WTC11 (cell line): ENCODE measurements around the gene TCF7L2. TPM values are rescaled to one million over a fixed set of nuclear protein-coding genes. Genes with fewer than 3 reads are reported as not detected.

Experiments
- ATAC-seq: fragments of 200-7000 bp; cut with Tn5 transposase; 2 replicates; pipeline ENCODE4 v1.10.0; 2021; ENCODE audit warnings: mild to moderate bottlenecking, moderate library complexity
- CTCF ChIA-PET: fragments of 300-600 bp; sonication (Branson Sonifier 250); formaldehyde crosslinking; loops from one replicate; lab custom pipeline; 2021; ENCODE audit warnings: antibody characterized with exemption; lab: Charles Lee
- POLR2A ChIA-PET: fragments of 350-600 bp; sonication (Branson Sonifier 250); formaldehyde crosslinking; loops from one replicate; lab custom pipeline; 2021; ENCODE audit warnings: antibody characterized with exemption; lab: Charles Lee
- DNase-seq: peaks from one replicate; pipeline ENCODE4 v3.0.0; 2021; ENCODE audit warnings: low spot score
- H3K27ac Mint-ChIP-seq: 2 replicates; pipeline ENCODE4 v1.8.0; 2021; ENCODE audit warnings: mixed read lengths
- H3K27me3 Mint-ChIP-seq: 2 replicates; pipeline ENCODE4 v1.8.0; 2021; ENCODE audit warnings: low read depth, mild to moderate bottlenecking, moderate library complexity, mixed read lengths
- H3K36me3 Mint-ChIP-seq: 2 replicates; pipeline ENCODE4 v1.8.0; 2021; ENCODE audit warnings: mixed read lengths
- H3K4me1 Mint-ChIP-seq: 2 replicates; pipeline ENCODE4 v1.8.0; 2022; ENCODE audit warnings: mixed read lengths
- H3K4me3 Mint-ChIP-seq: 2 replicates; pipeline ENCODE4 v1.8.0; 2021; ENCODE audit warnings: mild to moderate bottlenecking, moderate library complexity, mixed read lengths
- H3K9me3 Mint-ChIP-seq: 2 replicates; pipeline ENCODE4 v1.8.0; 2021; ENCODE audit warnings: mixed read lengths
- ATF1 ChIP-seq: sonication (generic); formaldehyde crosslinking; IDR thresholded peaks from 2 replicates; pipeline ENCODE4 v1.8.1; 2023; ENCODE audit warnings: mild to moderate bottlenecking, moderate library complexity, missing genetic modification reagents
- FOXP1 ChIP-seq: sonication (generic); formaldehyde crosslinking; IDR thresholded peaks from 2 replicates; pipeline ENCODE4 v1.8.0; 2022; ENCODE audit warnings: missing genetic modification reagents, mild to moderate bottlenecking, moderate library complexity, borderline replicate concordance
- PRRX2 ChIP-seq: fragments of 250-450 bp; sonication (Bioruptor Pico); IDR thresholded peaks from 2 replicates; pipeline ENCODE4 v1.8.0; 2021; ENCODE audit warnings: mild to moderate bottlenecking
- RELA ChIP-seq: sonication (generic); formaldehyde crosslinking; IDR thresholded peaks from 2 replicates; pipeline ENCODE4 v1.8.1; 2022; ENCODE audit warnings: missing genetic modification reagents, mild to moderate bottlenecking, borderline replicate concordance
- RORB ChIP-seq: fragments of 250-450 bp; sonication (Bioruptor Pico); IDR thresholded peaks from 2 replicates; pipeline ENCODE4 v1.9.0; 2021; ENCODE audit warnings: mild to moderate bottlenecking
- SMAD4 ChIP-seq: sonication (generic); formaldehyde crosslinking; IDR thresholded peaks from 2 replicates; pipeline ENCODE4 v1.8.0; 2022; ENCODE audit warnings: mild to moderate bottlenecking, missing genetic modification reagents
- SP1 ChIP-seq: sonication (generic); formaldehyde crosslinking; conservative IDR thresholded peaks from 2 replicates; pipeline ENCODE4 v1.8.1; 2022; ENCODE audit warnings: missing genetic modification reagents
- TCF7 ChIP-seq: sonication (generic); formaldehyde crosslinking; IDR thresholded peaks from 2 replicates; pipeline ENCODE4 v1.8.0; 2022; ENCODE audit warnings: mild to moderate bottlenecking, low read depth, missing genetic modification reagents, moderate library complexity
- TP53 ChIP-seq: sonication (generic); formaldehyde crosslinking; IDR thresholded peaks from 2 replicates; pipeline ENCODE4 v1.8.1; 2023; ENCODE audit warnings: mild to moderate bottlenecking, missing genetic modification reagents
- ZBTB21 ChIP-seq: sonication (generic); formaldehyde crosslinking; IDR thresholded peaks from 2 replicates; pipeline ENCODE4 v1.8.1; 2023; ENCODE audit warnings: mild to moderate bottlenecking, missing genetic modification reagents, borderline replicate concordance
- ZNF263 ChIP-seq: sonication (generic); formaldehyde crosslinking; IDR thresholded peaks from 2 replicates; pipeline ENCODE4 v1.8.1; 2022; ENCODE audit warnings: low read depth, mild to moderate bottlenecking, moderate library complexity, missing genetic modification reagents
- total RNA-seq: library from RNA; stranded (reverse); gene quantifications from 3 replicates; pipeline ENCODE4 v1.2.3, GENCODE V29; 2021
- TF ChIP-seq, protein P1 (sequence below): fragments of 250-450 bp; sonication (Bioruptor Pico); IDR thresholded peaks from 2 replicates; pipeline ENCODE4 v1.8.0; 2021; ENCODE audit warnings: mild to moderate bottlenecking
- TF ChIP-seq, protein P2 (sequence below): fragments of 250-450 bp; sonication (Bioruptor Pico); IDR thresholded peaks from 2 replicates; pipeline ENCODE4 v2.1.2; 2022; ENCODE audit warnings: mild to moderate bottlenecking, moderate library complexity
- TF ChIP-seq, protein P3 (sequence below): sonication (generic); formaldehyde crosslinking; IDR thresholded peaks from 2 replicates; pipeline ENCODE4 v1.8.1; 2022; ENCODE audit warnings: low read depth, missing genetic modification reagents, borderline replicate concordance
- TF ChIP-seq, protein P4 (sequence below): sonication (generic); formaldehyde crosslinking; conservative IDR thresholded peaks from 2 replicates; pipeline ENCODE4 v1.8.1; 2023; ENCODE audit warnings: mild to moderate bottlenecking, low read depth, missing genetic modification reagents, moderate library complexity
- TF ChIP-seq, protein P5 (sequence below): sonication (generic); formaldehyde crosslinking; IDR thresholded peaks from 2 replicates; pipeline ENCODE4 v1.8.1; 2023; ENCODE audit warnings: mild to moderate bottlenecking, missing genetic modification reagents
- TF ChIP-seq, protein P6 (sequence below): sonication (generic); formaldehyde crosslinking; conservative IDR thresholded peaks from 2 replicates; pipeline ENCODE4 v1.8.1; 2022; ENCODE audit warnings: mild to moderate bottlenecking, missing genetic modification reagents

TCF7L2 gene
- total RNA-seq, 1 experiment from 2014 or later, result 44.5 TPM

DNA sequence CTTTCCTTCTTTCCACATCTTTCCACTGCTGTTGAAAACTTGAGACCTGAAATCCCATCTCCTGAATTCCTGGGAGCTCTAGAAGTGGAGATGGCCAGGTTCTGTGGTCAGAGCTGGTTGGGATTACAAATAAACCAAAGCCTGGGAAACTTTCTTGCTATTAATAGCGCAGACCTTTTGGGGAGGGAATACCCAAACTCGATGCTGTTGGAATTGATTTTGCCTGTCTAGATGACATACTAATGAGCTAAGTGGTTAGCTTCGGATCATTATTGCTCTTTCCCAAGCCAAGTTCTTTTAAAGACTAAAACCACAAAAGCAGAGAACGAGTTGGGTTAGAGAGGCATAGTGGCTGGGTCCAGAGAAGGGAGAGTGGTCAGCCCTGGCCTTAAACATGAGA lies 76.6 kb downstream of the TCF7L2 start (continued):
- TF ChIP-seq, protein P1, sequence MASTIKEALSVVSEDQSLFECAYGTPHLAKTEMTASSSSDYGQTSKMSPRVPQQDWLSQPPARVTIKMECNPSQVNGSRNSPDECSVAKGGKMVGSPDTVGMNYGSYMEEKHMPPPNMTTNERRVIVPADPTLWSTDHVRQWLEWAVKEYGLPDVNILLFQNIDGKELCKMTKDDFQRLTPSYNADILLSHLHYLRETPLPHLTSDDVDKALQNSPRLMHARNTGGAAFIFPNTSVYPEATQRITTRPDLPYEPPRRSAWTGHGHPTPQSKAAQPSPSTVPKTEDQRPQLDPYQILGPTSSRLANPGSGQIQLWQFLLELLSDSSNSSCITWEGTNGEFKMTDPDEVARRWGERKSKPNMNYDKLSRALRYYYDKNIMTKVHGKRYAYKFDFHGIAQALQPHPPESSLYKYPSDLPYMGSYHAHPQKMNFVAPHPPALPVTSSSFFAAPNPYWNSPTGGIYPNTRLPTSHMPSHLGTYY (CRISPR knock-in tag), result no peak

DNA sequence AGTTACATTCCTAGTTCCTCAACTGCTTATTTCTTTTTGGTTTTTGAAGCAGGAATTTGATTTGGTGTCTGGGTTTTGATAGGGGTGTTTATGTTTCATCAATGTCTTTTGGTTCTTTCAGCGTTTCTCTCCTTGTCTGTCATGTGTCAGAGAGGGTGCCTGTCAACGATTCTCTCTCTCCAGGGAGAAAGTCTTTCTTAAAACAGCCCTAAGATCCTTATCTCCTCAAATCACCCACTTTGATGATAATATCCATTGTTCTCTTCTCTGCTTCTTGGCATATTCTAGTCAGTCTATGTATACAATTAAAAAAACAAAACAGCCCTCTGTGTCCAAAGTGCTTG lies 77.2 kb downstream of the TCF7L2 start:
- H3K4me1 Mint-ChIP-seq, result peaks cover 63% of the 10 kb centered on the region

DNA sequence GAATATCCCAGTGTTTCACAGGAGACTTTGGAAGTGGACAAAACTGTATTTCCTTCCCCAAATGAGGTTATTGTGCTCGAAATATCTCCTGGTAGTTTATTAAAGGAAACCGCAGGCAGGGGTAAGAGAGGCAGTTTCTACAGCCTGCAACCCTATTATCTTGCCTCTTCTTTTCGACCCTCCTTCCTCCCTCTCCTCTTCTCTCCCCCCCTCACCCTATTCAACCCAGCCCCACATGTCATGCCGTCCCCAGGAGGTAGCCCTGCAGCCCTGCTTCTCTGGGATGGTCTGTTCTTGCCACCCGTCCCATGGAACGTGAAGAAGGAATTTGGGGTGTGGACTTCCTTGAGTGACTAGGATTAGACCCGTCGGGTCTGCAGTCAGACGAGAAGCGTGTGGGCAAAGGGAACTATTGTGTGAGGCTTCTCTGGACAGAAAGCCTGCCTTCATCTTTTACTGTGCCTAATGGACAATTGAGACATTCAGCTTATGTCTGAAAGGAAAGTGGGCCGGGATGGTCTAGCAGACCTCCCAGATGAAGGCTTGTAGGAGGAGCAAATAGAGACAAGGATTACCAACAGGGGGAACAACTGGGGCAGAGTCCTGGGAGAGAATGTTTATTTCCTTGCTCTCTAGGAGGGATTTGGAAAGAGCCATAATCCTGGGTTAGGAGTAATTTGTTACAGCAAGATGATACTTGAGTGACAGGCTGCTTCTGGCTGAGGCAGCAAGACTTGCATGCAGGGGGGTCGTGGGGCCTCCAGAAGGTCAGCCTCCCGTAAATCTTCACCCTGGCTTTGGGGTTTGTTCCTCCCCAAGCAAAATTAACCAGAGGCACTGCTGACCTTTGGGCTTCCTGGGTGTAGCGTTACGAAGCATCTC lies 77.8 kb downstream of the TCF7L2 start:
- TF ChIP-seq ATF1 (CRISPR knock-in tag) (no peak), RORB (CRISPR knock-in tag) (no peak), FOXP1 (CRISPR knock-in tag) (no peak), ZBTB21 (CRISPR knock-in tag) (0 out of 2 replicates have a peak, but pooled peaks have one; percentile 44)
- TF ChIP-seq, protein P2, sequence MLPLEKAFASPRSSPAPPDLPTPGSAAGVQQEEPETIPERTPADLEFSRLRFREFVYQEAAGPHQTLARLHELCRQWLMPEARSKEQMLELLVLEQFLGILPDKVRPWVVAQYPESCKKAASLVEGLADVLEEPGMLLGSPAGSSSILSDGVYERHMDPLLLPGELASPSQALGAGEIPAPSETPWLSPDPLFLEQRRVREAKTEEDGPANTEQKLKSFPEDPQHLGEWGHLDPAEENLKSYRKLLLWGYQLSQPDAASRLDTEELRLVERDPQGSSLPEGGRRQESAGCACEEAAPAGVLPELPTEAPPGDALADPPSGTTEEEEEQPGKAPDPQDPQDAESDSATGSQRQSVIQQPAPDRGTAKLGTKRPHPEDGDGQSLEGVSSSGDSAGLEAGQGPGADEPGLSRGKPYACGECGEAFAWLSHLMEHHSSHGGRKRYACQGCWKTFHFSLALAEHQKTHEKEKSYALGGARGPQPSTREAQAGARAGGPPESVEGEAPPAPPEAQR (CRISPR knock-in tag), result no peak
- TF ChIP-seq, protein P3, sequence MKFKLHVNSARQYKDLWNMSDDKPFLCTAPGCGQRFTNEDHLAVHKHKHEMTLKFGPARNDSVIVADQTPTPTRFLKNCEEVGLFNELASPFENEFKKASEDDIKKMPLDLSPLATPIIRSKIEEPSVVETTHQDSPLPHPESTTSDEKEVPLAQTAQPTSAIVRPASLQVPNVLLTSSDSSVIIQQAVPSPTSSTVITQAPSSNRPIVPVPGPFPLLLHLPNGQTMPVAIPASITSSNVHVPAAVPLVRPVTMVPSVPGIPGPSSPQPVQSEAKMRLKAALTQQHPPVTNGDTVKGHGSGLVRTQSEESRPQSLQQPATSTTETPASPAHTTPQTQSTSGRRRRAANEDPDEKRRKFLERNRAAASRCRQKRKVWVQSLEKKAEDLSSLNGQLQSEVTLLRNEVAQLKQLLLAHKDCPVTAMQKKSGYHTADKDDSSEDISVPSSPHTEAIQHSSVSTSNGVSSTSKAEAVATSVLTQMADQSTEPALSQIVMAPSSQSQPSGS (CRISPR knock-in tag), result no peak
- H3K9me3 Mint-ChIP-seq, result no peaks in the 10 kb centered on the region
- ATAC-seq, result peak; percentile 70
- peaks cover 64% of the 10 kb centered on the region for H3K4me1 Mint-ChIP-seq
- no peak overlapping the region for H3K4me3 Mint-ChIP-seq
- ChIA-PET CTCF (no interaction called here), POLR2A (no interaction called here)
- H3K27ac Mint-ChIP-seq, result peak overlapping the region; percentile 66
- H3K27me3 Mint-ChIP-seq, result no peaks in the 10 kb centered on the region
- DNase-seq, result no peak
- H3K36me3 Mint-ChIP-seq, result peaks cover 8% of the 10 kb centered on the region

More for the DNA sequence above, 77.2 kb downstream of the TCF7L2 start:
- peaks cover 8% of the 10 kb centered on the region for H3K36me3 Mint-ChIP-seq
- H3K4me3 Mint-ChIP-seq, result no peak overlapping the region
- no peak for TF ChIP-seq TCF7 (CRISPR knock-in tag)
- TF ChIP-seq PRRX2, result no peak
- no peak for TF ChIP-seq ZNF263 (CRISPR knock-in tag)
- no peak for TF ChIP-seq SMAD4 (CRISPR knock-in tag)
- TF ChIP-seq, protein P4, sequence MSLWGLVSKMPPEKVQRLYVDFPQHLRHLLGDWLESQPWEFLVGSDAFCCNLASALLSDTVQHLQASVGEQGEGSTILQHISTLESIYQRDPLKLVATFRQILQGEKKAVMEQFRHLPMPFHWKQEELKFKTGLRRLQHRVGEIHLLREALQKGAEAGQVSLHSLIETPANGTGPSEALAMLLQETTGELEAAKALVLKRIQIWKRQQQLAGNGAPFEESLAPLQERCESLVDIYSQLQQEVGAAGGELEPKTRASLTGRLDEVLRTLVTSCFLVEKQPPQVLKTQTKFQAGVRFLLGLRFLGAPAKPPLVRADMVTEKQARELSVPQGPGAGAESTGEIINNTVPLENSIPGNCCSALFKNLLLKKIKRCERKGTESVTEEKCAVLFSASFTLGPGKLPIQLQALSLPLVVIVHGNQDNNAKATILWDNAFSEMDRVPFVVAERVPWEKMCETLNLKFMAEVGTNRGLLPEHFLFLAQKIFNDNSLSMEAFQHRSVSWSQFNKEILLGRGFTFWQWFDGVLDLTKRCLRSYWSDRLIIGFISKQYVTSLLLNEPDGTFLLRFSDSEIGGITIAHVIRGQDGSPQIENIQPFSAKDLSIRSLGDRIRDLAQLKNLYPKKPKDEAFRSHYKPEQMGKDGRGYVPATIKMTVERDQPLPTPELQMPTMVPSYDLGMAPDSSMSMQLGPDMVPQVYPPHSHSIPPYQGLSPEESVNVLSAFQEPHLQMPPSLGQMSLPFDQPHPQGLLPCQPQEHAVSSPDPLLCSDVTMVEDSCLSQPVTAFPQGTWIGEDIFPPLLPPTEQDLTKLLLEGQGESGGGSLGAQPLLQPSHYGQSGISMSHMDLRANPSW, result no peak
- TF ChIP-seq RELA (CRISPR knock-in tag), result no peak
- TF ChIP-seq SP1 (CRISPR knock-in tag), result no peak
- TF ChIP-seq, protein P5, sequence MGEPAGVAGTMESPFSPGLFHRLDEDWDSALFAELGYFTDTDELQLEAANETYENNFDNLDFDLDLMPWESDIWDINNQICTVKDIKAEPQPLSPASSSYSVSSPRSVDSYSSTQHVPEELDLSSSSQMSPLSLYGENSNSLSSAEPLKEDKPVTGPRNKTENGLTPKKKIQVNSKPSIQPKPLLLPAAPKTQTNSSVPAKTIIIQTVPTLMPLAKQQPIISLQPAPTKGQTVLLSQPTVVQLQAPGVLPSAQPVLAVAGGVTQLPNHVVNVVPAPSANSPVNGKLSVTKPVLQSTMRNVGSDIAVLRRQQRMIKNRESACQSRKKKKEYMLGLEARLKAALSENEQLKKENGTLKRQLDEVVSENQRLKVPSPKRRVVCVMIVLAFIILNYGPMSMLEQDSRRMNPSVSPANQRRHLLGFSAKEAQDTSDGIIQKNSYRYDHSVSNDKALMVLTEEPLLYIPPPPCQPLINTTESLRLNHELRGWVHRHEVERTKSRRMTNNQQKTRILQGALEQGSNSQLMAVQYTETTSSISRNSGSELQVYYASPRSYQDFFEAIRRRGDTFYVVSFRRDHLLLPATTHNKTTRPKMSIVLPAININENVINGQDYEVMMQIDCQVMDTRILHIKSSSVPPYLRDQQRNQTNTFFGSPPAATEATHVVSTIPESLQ (CRISPR knock-in tag), result no peak
- TF ChIP-seq, protein P6, sequence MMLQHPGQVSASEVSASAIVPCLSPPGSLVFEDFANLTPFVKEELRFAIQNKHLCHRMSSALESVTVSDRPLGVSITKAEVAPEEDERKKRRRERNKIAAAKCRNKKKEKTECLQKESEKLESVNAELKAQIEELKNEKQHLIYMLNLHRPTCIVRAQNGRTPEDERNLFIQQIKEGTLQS (CRISPR knock-in tag), result no peak
- TF ChIP-seq TP53, result no peak
- H3K27ac Mint-ChIP-seq, result no peak overlapping the region; the same call in 1 of the 2 replicates
- no peaks in the 10 kb centered on the region for H3K9me3 Mint-ChIP-seq
- DNase-seq (no peak), ATAC-seq (no peak)
- CTCF ChIA-PET, result no interaction called here
- H3K27me3 Mint-ChIP-seq, result no peaks in the 10 kb centered on the region
- POLR2A ChIA-PET, result no interaction called here
